OCI-LY7 (cell line): ENCODE data around the gene VWA5B1.

Experiments used
- EZH2phosphoT487 ChIP-seq: fragments of 200-600 bp; sonication (generic); IDR thresholded peaks from 2 replicates; pipeline ENCODE4 v1.6.1; 2018; ENCODE audit warnings: low read depth, borderline replicate concordance, mild to moderate bottlenecking, mixed run types, antibody characterized with exemption, low read length, moderate library complexity, mixed read lengths
- TF ChIP-seq, protein P1 (sequence below): fragments of 200-600 bp; sonication (generic); conservative IDR thresholded peaks from 2 replicates; pipeline ENCODE4 v1.5.1; 2014; ENCODE audit warnings: mild to moderate bottlenecking, antibody characterized with exemption, low read length, moderate library complexity, mixed read lengths

DNA sequence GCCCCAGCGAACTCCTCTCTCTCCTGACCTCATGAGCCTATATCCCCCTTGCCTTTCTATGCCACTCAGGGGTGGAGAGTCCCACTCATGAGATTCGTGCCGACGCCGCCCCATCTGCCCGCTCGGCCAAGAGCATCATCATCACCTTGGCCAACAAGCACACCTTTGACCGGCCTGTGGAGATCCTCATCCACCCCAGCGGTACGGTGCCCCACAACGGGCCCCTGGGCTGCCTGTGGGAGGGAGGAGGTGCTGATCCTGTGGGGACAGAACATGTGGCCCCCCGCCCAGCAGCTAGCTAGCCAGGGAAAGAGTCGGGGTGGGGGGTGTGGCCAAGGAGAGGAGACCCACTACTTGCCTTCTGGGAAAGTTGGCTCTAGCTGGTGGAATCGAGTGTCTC is 27.8 kb downstream of the VWA5B1 start:
- TF ChIP-seq, protein P1, sequence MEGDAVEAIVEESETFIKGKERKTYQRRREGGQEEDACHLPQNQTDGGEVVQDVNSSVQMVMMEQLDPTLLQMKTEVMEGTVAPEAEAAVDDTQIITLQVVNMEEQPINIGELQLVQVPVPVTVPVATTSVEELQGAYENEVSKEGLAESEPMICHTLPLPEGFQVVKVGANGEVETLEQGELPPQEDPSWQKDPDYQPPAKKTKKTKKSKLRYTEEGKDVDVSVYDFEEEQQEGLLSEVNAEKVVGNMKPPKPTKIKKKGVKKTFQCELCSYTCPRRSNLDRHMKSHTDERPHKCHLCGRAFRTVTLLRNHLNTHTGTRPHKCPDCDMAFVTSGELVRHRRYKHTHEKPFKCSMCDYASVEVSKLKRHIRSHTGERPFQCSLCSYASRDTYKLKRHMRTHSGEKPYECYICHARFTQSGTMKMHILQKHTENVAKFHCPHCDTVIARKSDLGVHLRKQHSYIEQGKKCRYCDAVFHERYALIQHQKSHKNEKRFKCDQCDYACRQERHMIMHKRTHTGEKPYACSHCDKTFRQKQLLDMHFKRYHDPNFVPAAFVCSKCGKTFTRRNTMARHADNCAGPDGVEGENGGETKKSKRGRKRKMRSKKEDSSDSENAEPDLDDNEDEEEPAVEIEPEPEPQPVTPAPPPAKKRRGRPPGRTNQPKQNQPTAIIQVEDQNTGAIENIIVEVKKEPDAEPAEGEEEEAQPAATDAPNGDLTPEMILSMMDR = no peak
- no peak for TF ChIP-seq EZH2phosphoT487
